ENCODE results near the gene PARL. TPM values are rescaled to one million over a fixed set of nuclear protein-coding genes. Genes with fewer than 3 reads are reported as not detected.

Gene PARL
- total and polyA plus RNA-seq, 2 of the 13 experiments (the other 11 are each of a cell fraction or from before 2014, with no cell fraction given) = 46.3 to 58.6 TPM

DNA sequence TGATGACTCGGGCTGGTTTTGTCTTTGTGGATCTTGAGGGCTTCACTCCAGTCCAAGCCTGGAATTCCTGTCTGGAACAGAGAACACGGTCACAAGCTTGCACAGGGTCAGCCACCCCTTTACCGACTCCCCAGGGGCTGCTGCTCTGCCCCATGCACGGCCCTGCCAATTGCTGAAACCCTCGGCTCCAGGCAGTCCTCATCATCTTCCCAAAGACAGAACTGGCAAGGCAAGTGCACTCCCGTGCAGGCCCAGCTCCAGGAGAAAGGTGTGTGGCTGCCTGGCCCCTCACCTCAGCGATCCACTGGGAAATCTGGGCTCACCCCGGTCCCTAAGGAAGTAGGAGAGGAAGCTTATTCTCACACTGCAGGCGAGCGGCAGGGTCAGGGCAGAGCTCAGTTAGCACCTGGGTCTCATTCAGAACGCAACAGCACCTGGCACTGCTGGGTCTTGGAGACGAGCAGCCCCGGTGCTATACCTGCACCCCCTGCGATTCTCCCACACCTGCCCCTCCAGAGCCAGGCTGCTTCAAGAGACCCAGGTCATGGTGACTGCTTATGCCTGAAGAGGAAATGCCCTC, 66.5 kb downstream of the PARL start:
- intact Hi-C loops (cut with micrococcal nuclease; ENCODE audit: unreplicated experiment) (no loop called here), in situ Hi-C loops (cut with HindIII; ENCODE audit: extremely low pct_ligation_motif_present, low pct_unique_long_range_greater_than_20kb) (no loop called here)
- peaks cover 0 to 3% of the 10 kb centered on the region in 2 experiments; a peak in 3 of 5 replicates for H3K36me3 ChIP-seq (replicated peaks in 1 of 2; ENCODE audit: control insufficient read depth in 1 of 2, insufficient read depth in 2 of 2, low read length in 2 of 2)
- TF ChIP-seq ZSCAN25 (CRISPR knock-in tag; IDR thresholded peaks at IDR 0.05) (no peak), SP4 (CRISPR knock-in tag; IDR thresholded peaks at IDR 0.05) (no peak), ZKSCAN5 (CRISPR knock-in tag; IDR thresholded peaks at IDR 0.05) (no peak), ZNF446 (CRISPR knock-in tag; IDR thresholded peaks at IDR 0.05) (no peak), FOXO1 (CRISPR knock-in tag; IDR thresholded peaks at IDR 0.05) (no peak), TEAD3 (CRISPR knock-in tag; optimal IDR thresholded peaks at IDR 0.05; ENCODE audit: borderline replicate concordance) (no peak), HDAC6 (IDR thresholded peaks at IDR 0.05; ENCODE audit: low read depth, low read length) (no peak), ZNF296 (CRISPR knock-in tag; conservative IDR thresholded peaks at IDR 0.05) (no peak), ZBTB7B (CRISPR knock-in tag; IDR thresholded peaks at IDR 0.05) (no peak), ZNF343 (CRISPR knock-in tag; IDR thresholded peaks at IDR 0.05) (no peak), RBAK (CRISPR knock-in tag; IDR thresholded peaks at IDR 0.05) (no peak), SMAD9 (CRISPR knock-in tag; IDR thresholded peaks at IDR 0.05) (no peak), ZBTB39 (CRISPR knock-in tag; IDR thresholded peaks at IDR 0.05) (no peak), RNF2 (conservative IDR thresholded peaks at IDR 0.05; ENCODE audit: low read depth) (no peak), IRF2 (CRISPR knock-in tag; IDR thresholded peaks at IDR 0.05) (no peak), ZNF124 (CRISPR knock-in tag; IDR thresholded peaks at IDR 0.05) (no peak), ZNF274 (CRISPR knock-in tag; IDR thresholded peaks at IDR 0.05) (no peak)
- TF ChIP-seq, protein P1, sequence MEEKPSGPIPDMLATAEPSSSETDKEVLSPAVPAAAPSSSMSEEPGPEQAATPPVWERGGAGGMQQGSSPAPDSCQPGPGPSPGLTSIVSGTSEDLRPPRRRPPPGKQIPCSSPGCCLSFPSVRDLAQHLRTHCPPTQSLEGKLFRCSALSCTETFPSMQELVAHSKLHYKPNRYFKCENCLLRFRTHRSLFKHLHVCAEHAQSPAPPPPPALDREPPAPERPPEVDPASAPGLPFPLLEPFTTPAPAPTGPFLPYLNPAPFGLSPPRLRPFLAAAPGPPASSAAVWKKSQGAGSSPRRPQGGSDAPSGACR (CRISPR knock-in tag; IDR thresholded peaks at IDR 0.05) = no peak
- TF ChIP-seq, protein P2, sequence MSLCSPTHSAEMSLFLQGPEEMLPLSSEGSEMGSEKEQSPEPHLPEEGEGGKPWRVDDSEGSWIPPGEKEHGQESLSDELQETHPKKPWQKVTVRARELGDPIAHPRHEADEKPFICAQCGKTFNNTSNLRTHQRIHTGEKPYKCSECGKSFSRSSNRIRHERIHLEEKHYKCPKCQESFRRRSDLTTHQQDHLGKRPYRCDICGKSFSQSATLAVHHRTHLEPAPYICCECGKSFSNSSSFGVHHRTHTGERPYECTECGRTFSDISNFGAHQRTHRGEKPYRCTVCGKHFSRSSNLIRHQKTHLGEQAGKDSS (CRISPR knock-in tag; IDR thresholded peaks at IDR 0.05; ENCODE audit: borderline replicate concordance, low read depth) = no peak
- TF ChIP-seq, protein P3, sequence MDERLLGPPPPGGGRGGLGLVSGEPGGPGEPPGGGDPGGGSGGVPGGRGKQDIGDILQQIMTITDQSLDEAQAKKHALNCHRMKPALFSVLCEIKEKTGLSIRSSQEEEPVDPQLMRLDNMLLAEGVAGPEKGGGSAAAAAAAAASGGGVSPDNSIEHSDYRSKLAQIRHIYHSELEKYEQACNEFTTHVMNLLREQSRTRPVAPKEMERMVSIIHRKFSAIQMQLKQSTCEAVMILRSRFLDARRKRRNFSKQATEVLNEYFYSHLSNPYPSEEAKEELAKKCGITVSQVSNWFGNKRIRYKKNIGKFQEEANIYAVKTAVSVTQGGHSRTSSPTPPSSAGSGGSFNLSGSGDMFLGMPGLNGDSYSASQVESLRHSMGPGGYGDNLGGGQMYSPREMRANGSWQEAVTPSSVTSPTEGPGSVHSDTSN (CRISPR knock-in tag; IDR thresholded peaks at IDR 0.05) = no peak
- H3K27me3 ChIP-seq (ENCODE audit: control insufficient read depth in 1 of 2, insufficient read depth in 2 of 2, low read length in 2 of 2) = no peaks in the 10 kb centered on the region
- H3K79me2 ChIP-seq (ENCODE audit: insufficient read depth, low read length) = no peaks in the 10 kb centered on the region
- 93% methylated on average over 3 of the region's 14 CpGs for WGBS (ENCODE audit: low lambda C conversion rate)
- H3K4me2 ChIP-seq (ENCODE audit: low read depth, low read length) = no peak overlapping the region
- H3K4me1 ChIP-seq (ENCODE audit: insufficient read depth, low read length) = no peaks in the 10 kb centered on the region; the same call in 1 of the 2 replicates
- no peak overlapping the region for H3K27ac ChIP-seq (ENCODE audit: extremely low read length, insufficient read depth, low read length)
- H3K9me3 ChIP-seq (ENCODE audit: low read length) = no peaks in the 10 kb centered on the region
- POLR2A ChIA-PET = no interaction called here
- no peak for DNase-seq (ENCODE audit: low spot score)
- H4K20me1 ChIP-seq (ENCODE audit: insufficient read depth, low read length) = no peaks in the 10 kb centered on the region
- no peak overlapping the region for H2AFZ ChIP-seq (ENCODE audit: low read length)
- H3K9ac ChIP-seq (ENCODE audit: insufficient read depth, low read depth, low read length) = no peak overlapping the region
- peak; percentile 3; the same call in 2 of the 3 replicates for ATAC-seq
- FAIRE-seq = no peak
- BruUV-seq (replicated peaks) = no TSS peak
- H3K4me3 ChIP-seq (replicated peaks in 1 of 3; ENCODE audit: insufficient read depth in 1 of 3, low read depth in 2 of 3, low read length in 3 of 3) = no peak overlapping the region
- CTCF ChIA-PET (ENCODE audit: low intra/inter-chr PET ratio, low total read pairs) = no interaction called here

All from HepG2 (cell line).